Stimulated activated CD8-positive, alpha-beta memory T cell treated with anti-CD3 and anti-CD28 coated beads, Interleukin-15, amount 100 ng/mL, for 24 hours (primary cell): ENCODE measurements around the gene DHRS3.

Experiments
- DNase-seq: peaks from one replicate; pipeline ENCODE4 v3.0.0-alpha.2; 2020; ENCODE audit warnings: low read depth

DHRS3 gene

GRCh38 chr1:12552951-12553921 lies 64.8 kb downstream of the DHRS3 start:
- DNase-seq, result no peak

GRCh38 chr1:12552111-12552888 lies 65.7 kb downstream of the DHRS3 start:
- DNase-seq, result no peak

- DNase-seq, result no peak
Observed at GRCh38 chr1:12551584-12551983, 66.4 kb downstream of the DHRS3 start.

- DNase-seq, result no peak
Observed at GRCh38 chr1:12549460-12550349, 68.3 kb downstream of the DHRS3 start.

- DNase-seq, result no peak
Observed at GRCh38 chr1:12548973-12549459, 69.0 kb downstream of the DHRS3 start.

GRCh38 chr1:12548279-12548972 lies 69.6 kb downstream of the DHRS3 start:
- no peak for DNase-seq

- no peak for DNase-seq
Observed at GRCh38 chr1:12547586-12548225, 70.3 kb downstream of the DHRS3 start.

- no peak for DNase-seq
Observed at GRCh38 chr1:12546771-12547585, 71.0 kb downstream of the DHRS3 start.

- no peak for DNase-seq
Observed at GRCh38 chr1:12544992-12545391, 73.0 kb downstream of the DHRS3 start.

GRCh38 chr1:12544357-12544756 lies 73.7 kb downstream of the DHRS3 start:
- no peak for DNase-seq

GRCh38 chr1:12543740-12544154 lies 74.3 kb downstream of the DHRS3 start:
- DNase-seq, result no peak

GRCh38 chr1:12542616-12543592 lies 75.1 kb downstream of the DHRS3 start:
- no peak for DNase-seq

- no peak for DNase-seq
Observed at GRCh38 chr1:12542138-12542465, 75.9 kb downstream of the DHRS3 start.

GRCh38 chr1:12541274-12542137 lies 76.5 kb downstream of the DHRS3 start:
- no peak for DNase-seq

- no peak for DNase-seq
Observed at GRCh38 chr1:12540580-12541273, 77.3 kb downstream of the DHRS3 start.

- DNase-seq, result no peak
Observed at GRCh38 chr1:12539705-12540579, 78.1 kb downstream of the DHRS3 start.
